GM12873 (cell line): ENCODE data around the gene VAV3.

Experiments
- TF ChIP-seq, protein P1 (sequence below): IDR thresholded peaks from 2 replicates; pipeline ENCODE4 v1.5.1; 2012; ENCODE audit warnings: low read depth, mild to moderate bottlenecking, moderate library complexity, low read length, control low read depth; ENCODE audit not compliant: insufficient read depth; ENCODE audit errors: missing control alignments

VAV3 gene

GRCh38 chr1:107666493-107666892 lies 298.5 kb downstream of the VAV3 start:
- TF ChIP-seq, protein P1, sequence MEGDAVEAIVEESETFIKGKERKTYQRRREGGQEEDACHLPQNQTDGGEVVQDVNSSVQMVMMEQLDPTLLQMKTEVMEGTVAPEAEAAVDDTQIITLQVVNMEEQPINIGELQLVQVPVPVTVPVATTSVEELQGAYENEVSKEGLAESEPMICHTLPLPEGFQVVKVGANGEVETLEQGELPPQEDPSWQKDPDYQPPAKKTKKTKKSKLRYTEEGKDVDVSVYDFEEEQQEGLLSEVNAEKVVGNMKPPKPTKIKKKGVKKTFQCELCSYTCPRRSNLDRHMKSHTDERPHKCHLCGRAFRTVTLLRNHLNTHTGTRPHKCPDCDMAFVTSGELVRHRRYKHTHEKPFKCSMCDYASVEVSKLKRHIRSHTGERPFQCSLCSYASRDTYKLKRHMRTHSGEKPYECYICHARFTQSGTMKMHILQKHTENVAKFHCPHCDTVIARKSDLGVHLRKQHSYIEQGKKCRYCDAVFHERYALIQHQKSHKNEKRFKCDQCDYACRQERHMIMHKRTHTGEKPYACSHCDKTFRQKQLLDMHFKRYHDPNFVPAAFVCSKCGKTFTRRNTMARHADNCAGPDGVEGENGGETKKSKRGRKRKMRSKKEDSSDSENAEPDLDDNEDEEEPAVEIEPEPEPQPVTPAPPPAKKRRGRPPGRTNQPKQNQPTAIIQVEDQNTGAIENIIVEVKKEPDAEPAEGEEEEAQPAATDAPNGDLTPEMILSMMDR: no peak

DNA sequence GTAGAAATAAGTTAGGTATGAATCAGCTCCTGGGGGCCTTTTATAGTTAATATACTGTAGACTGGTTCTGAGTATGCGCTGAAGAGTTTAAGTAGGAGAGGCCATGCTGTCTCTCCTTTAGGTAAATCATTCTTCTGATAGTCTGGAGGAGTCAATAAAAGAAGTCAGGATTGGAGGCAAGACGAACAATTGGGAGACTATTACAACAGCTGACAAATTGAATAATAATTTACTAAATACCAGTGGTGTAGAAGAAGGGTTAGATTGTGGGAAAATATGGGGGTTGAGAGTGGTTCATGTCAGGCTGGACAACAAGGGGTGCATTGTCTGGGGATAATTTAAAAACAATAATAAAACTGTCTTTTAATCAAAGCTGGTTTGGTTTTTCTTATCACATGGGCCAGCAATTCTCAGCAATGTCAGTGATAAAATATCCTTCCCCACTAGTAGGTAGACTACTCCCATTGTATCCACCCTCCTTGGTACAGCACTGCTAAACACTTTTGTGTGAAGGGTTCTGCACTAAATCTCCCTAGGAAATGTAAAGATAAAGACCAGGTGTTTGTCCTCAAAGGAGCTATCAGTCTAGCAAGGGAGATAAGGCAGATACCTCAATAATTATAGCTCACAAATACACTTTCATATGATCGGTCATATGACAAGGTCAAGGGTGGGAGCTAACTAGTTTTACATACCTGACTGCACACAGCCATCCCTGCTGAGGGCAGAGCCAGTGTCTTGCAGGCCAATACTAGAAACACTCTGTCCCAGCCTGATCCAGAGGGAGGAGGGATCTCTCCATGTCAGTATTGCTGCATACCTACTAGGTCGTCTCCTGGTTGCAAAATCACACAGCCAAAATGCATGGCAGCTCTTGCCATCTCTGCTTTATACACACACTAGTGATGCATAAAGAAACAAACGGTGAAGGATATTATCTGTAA lies 299.7 kb downstream of the VAV3 start:
- TF ChIP-seq, protein P1: no peak

DNA sequence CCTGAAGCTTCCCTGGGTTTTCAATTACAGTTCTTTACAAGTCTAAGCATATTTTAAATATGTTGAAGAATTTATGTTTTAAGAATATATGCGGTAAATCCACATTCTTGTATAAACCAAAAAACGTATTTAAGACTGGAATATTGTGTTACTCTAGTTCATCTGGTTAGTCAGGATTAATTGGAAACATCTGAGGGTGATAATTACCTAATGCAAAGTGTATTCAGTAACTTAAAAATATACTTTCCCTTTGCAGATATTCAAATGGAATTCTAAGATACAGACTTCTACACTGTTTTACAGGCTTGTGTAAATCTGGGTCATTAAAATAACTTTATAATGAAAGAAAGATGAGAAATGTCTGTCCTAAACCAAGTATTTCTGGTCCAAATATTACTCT lies 302.0 kb downstream of the VAV3 start:
- TF ChIP-seq, protein P1: no peak

DNA sequence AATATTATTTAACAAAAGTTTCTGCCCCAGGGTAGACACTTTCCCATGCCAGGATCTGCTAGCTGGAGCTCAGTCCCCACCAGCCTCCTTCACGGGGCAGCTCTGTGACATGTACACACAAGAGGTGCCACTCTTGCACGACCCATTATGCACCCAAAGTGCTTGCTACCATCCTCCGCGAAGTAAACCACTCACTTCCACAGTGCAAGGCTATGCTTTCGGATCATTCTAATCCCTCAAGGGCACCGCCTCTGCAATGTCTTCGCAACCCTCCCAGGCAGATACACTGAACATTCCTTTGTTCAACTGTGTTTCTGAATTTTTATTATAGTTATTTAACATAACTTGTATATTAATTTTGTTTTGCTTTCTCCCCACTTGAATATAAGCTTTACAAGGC lies 303.8 kb downstream of the VAV3 start:
- TF ChIP-seq, protein P1: no peak

- TF ChIP-seq, protein P1: no peak
Measured at GRCh38 chr1:107659961-107660360, 305.0 kb downstream of the VAV3 start.

- TF ChIP-seq, protein P1: no peak
Measured at GRCh38 chr1:107657356-107657755, 307.6 kb downstream of the VAV3 start.

GRCh38 chr1:107653765-107654164 lies 311.2 kb downstream of the VAV3 start:
- TF ChIP-seq, protein P1: no peak
